ENCODE measurements around the gene SYT2.
"Not testable (repeated sequence)": the region's sequence is repeated elsewhere in the genome, so short reads cannot be mapped to it uniquely, and the experiment has no call there.

DNA sequence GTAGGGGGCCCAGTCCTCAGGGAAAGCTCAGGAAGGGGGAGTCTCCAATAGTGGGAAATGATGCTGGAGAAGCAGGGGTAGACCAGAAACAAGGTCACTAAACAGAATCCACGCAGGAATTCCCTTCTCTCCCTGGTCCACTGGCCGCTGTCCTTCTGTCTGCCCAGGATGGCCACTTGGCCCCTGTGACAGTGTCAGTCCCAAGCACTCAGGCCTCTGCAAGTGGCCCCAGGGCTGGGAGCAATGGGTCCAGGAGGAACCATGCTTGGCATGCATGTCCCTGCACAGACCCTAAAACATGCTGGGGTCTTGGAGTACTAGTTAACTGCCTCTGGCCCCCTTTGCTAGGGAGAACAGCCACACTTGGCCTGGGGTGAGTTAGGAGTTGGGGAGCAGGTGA, 90.2 kb downstream of the SYT2 start:
- TF ChIP-seq, protein P1, sequence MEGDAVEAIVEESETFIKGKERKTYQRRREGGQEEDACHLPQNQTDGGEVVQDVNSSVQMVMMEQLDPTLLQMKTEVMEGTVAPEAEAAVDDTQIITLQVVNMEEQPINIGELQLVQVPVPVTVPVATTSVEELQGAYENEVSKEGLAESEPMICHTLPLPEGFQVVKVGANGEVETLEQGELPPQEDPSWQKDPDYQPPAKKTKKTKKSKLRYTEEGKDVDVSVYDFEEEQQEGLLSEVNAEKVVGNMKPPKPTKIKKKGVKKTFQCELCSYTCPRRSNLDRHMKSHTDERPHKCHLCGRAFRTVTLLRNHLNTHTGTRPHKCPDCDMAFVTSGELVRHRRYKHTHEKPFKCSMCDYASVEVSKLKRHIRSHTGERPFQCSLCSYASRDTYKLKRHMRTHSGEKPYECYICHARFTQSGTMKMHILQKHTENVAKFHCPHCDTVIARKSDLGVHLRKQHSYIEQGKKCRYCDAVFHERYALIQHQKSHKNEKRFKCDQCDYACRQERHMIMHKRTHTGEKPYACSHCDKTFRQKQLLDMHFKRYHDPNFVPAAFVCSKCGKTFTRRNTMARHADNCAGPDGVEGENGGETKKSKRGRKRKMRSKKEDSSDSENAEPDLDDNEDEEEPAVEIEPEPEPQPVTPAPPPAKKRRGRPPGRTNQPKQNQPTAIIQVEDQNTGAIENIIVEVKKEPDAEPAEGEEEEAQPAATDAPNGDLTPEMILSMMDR (IDR thresholded peaks at IDR 0.05): not testable (repeated sequence)
- TF ChIP-seq POLR2A (IDR thresholded peaks at IDR 0.05): not testable (repeated sequence)

Data from gastroesophageal sphincter (tissue), 3 donors.